SK-N-SH (cell line): ENCODE results near the gene PKM. TPM values are rescaled to one million over a fixed set of nuclear protein-coding genes. Genes with fewer than 3 reads are reported as not detected.
A peak's percentile ranks its signal among the peaks of the same experiment; 100 is the strongest.

Source experiments
- CTCF ChIA-PET: fragments of 300-600, 350-600 bp; formaldehyde crosslinking; extraction: SDS; loops from one replicate; lab custom pipeline; 2021; lab: Yijun Ruan, JAX
- POLR2A ChIA-PET: fragments of 350-600 bp; sonication (Branson Sonifier 250); formaldehyde crosslinking; extraction: SDS; loops from one replicate; lab custom pipeline; 2020; ENCODE audit warnings: antibody characterized with exemption, inconsistent platforms; lab: Yijun Ruan, JAX
- DNase-seq: peaks from one replicate; pipeline ENCODE4 v3.0.0; 2012
- H2AFZ ChIP-seq: fragments of 200-600 bp; sonication (generic); 2 replicates; pipeline ENCODE4 v1.8.1; 2016; ENCODE audit warnings: antibody characterized with exemption, mild to moderate bottlenecking, low read depth
- H3F3A ChIP-seq: fragments of 200-600 bp; sonication (generic); replicated peaks from 2 replicates; pipeline ENCODE3; 2016; ENCODE audit warnings: antibody characterized with exemption, mild to moderate bottlenecking; ENCODE audit not compliant: insufficient read depth
- H3K27ac ChIP-seq, 2 experiments: fragments of 200-500 bp in 1 of 2; fragments of 200-600 bp in 1 of 2; sonication (Bioruptor generic) in 1 of 2; sonication (generic), shearing (Covaris generic) in 1 of 2; 2 replicates each; pipeline versions ENCODE4 v1.5.1 to v1.6.1; 2014 to 2016; ENCODE audit warnings: low read depth in 2 of 2, inconsistent platforms in 1 of 2, low read length in 1 of 2, mild to moderate bottlenecking in 1 of 2, mixed read lengths in 1 of 2
- H3K27me3 ChIP-seq: fragments of 200-600 bp; sonication (generic), shearing (Covaris generic); 2 replicates; pipeline ENCODE4 v1.6.1; 2016; ENCODE audit warnings: mixed run types; ENCODE audit not compliant: insufficient read depth
- H3K36me3 ChIP-seq, 2 experiments: fragments of 200-500 bp in 1 of 2; fragments of 200-600 bp in 1 of 2; sonication (Bioruptor generic) in 1 of 2; sonication (generic) in 1 of 2; replicated peaks in 1 of 2; 2 replicates each; pipeline versions ENCODE3 to v1.5.1; 2014 to 2016; ENCODE audit warnings: low read length in 1 of 2, mild to moderate bottlenecking in 1 of 2; ENCODE audit not compliant: insufficient read depth in 2 of 2, control insufficient read depth in 1 of 2
- H3K4me1 ChIP-seq, 2 experiments: fragments of 200-500 bp in 1 of 2; fragments of 200-600 bp in 1 of 2; sonication (Bioruptor generic) in 1 of 2; sonication (generic), shearing (Covaris generic) in 1 of 2; 2 replicates each; pipeline versions ENCODE4 v1.5.1 to v1.6.1; 2014 to 2016; ENCODE audit warnings: low read depth in 1 of 2, low read length in 1 of 2, mixed run types in 1 of 2; ENCODE audit not compliant: insufficient read depth in 2 of 2, control insufficient read depth in 1 of 2
- H3K4me2 ChIP-seq: fragments of 200-600 bp; sonication (generic), shearing (Covaris generic); 2 replicates; pipeline ENCODE4 v1.6.1; 2017; ENCODE audit warnings: mixed run types
- H3K4me3 ChIP-seq, 2 experiments: fragments of 200-500 bp in 1 of 2; fragments of 200-600 bp in 1 of 2; sonication (Bioruptor generic) in 1 of 2; sonication (generic), shearing (Covaris generic) in 1 of 2; 2 replicates each; pipeline versions ENCODE4 v1.5.1 to v1.8.1; 2014 to 2016; ENCODE audit warnings: low read depth in 2 of 2, inconsistent platforms in 1 of 2, low read length in 1 of 2, mild to moderate bottlenecking in 1 of 2, mixed read lengths in 1 of 2, moderate library complexity in 1 of 2
- H3K79me2 ChIP-seq: fragments of 200-600 bp; sonication (generic); 2 replicates; pipeline ENCODE4 v1.8.1; 2017; ENCODE audit warnings: mild to moderate bottlenecking; ENCODE audit not compliant: insufficient read depth
- H3K9ac ChIP-seq: fragments of 200-600 bp; sonication (generic); 2 replicates; pipeline ENCODE4 v1.6.1; 2017; ENCODE audit warnings: mixed run types
- H3K9me2 ChIP-seq: fragments of 200-600 bp; sonication (generic); 2 replicates; pipeline ENCODE4 v1.6.1; 2017; ENCODE audit warnings: mixed run types
- H3K9me3 ChIP-seq: fragments of 200-600 bp; sonication (generic); 2 replicates; pipeline ENCODE4 v1.6.1; 2017; ENCODE audit warnings: mixed run types, mild to moderate bottlenecking, moderate library complexity
- H4K20me1 ChIP-seq: fragments of 200-600 bp; sonication (generic); 2 replicates; pipeline ENCODE4 v1.6.1; 2017; ENCODE audit warnings: mild to moderate bottlenecking, mixed run types; ENCODE audit not compliant: insufficient read depth
- CTCF ChIP-seq: fragments of 200-600 bp; sonication (generic); IDR thresholded peaks from 2 replicates; pipeline ENCODE4 v1.6.1; 2017; ENCODE audit warnings: antibody characterized with exemption, mild to moderate bottlenecking, moderate library complexity
- ELF1 ChIP-seq: IDR thresholded peaks from 2 replicates; pipeline ENCODE4 v1.4.0; 2012
- EP300 ChIP-seq, 2 experiments: IDR thresholded peaks; 2 replicates each; pipeline versions ENCODE4 v1.4.0 to v1.6.1; 2012; ENCODE audit warnings: borderline replicate concordance in 1 of 2, low read depth in 1 of 2, low read length in 1 of 2
- EZH2phosphoT487 ChIP-seq: fragments of 200-600 bp; sonication (generic); IDR thresholded peaks from 2 replicates; pipeline ENCODE4 v1.6.1; 2017; ENCODE audit warnings: low read depth, mixed run types, mild to moderate bottlenecking, antibody characterized with exemption, moderate library complexity, borderline replicate concordance
- GATA2 ChIP-seq: sonication (generic); formaldehyde crosslinking; IDR thresholded peaks from 2 replicates; pipeline ENCODE4 v1.5.0; 2020; ENCODE audit warnings: mild to moderate bottlenecking, missing genetic modification reagents
- NFIC ChIP-seq: IDR thresholded peaks from 2 replicates; pipeline ENCODE4 v1.4.0; 2012; ENCODE audit warnings: borderline replicate concordance
- NRF1 ChIP-seq: IDR thresholded peaks from 2 replicates; pipeline ENCODE4 v1.6.1; 2012; ENCODE audit warnings: low read depth, mild to moderate bottlenecking, low read length
- POLR2AphosphoS5 ChIP-seq: IDR thresholded peaks from 2 replicates; pipeline ENCODE4 v1.6.1; 2012; ENCODE audit warnings: low read depth, low read length
- REST ChIP-seq: IDR thresholded peaks from 2 replicates; pipeline ENCODE4 v1.6.1; 2012; ENCODE audit warnings: mild to moderate bottlenecking, low read depth, low read length, moderate library complexity
- RFX5 ChIP-seq: IDR thresholded peaks from 2 replicates; pipeline ENCODE4 v1.6.1; 2012; ENCODE audit warnings: mild to moderate bottlenecking, improper control_type of control experiment, low read length
- SMC3 ChIP-seq: IDR thresholded peaks from 2 replicates; pipeline ENCODE4 v1.6.1; 2012; ENCODE audit warnings: low read depth, low read length, improper control_type of control experiment
- TAF1 ChIP-seq: IDR thresholded peaks from 2 replicates; pipeline ENCODE4 v1.6.1; 2012; ENCODE audit warnings: low read depth, mild to moderate bottlenecking, low read length, moderate library complexity, borderline replicate concordance
- YY1 ChIP-seq: IDR thresholded peaks from 2 replicates; pipeline ENCODE4 v1.4.0; 2012; ENCODE audit warnings: low read depth, mild to moderate bottlenecking
- ZBTB33 ChIP-seq: IDR thresholded peaks from 2 replicates; pipeline ENCODE4 v1.4.0; 2012; ENCODE audit warnings: low read depth, borderline replicate concordance
- WGBS: methylation state at CpG from one replicate; pipeline ENCODE4 v1.1.6; 2017; ENCODE audit warnings: low lambda C conversion rate; 5-methylcytosine and 5-hydroxymethylcytosine counted together
- polyA plus RNA-seq, 3 experiments: library from polyadenylated mRNA; depleted of rRNA; stranded (reverse); fragments of >200 nt; gene quantifications; 2 replicates each; pipeline ENCODE4 v1.2.3, GENCODE V29; 2012

Gene PKM
- polyA plus RNA-seq, 1 of the 3 experiments (the other 2 are of a cell fraction): 1,453 TPM

GRCh38 chr15:72271221-72271620 is 40.2 kb upstream of the PKM start:
- Histone ChIP-seq H3K79me2 (peaks cover 39% of the 10 kb centered on the region), H3K4me1 (peaks cover 9 to 12% of the 10 kb centered on the region in 2 experiments; a peak in 3 of 4 replicates), H3F3A (no peaks in the 10 kb centered on the region), H3K9me3 (no peaks in the 10 kb centered on the region), H3K4me2 (peak overlapping the region; percentile 87), H3K9ac (peak overlapping the region; percentile 90; the same call in 1 of the 2 replicates), H3K9me2 (no peaks in the 10 kb centered on the region), H3K4me3 (peak overlapping the region; percentile 87 to 91; a peak in 2 of 4 replicates), H3K27ac (no peak overlapping the region), H3K27me3 (no peaks in the 10 kb centered on the region), H3K36me3 (peaks cover 25 to 27% of the 10 kb centered on the region in 2 experiments), H4K20me1 (no peaks in the 10 kb centered on the region), H2AFZ (no peak overlapping the region)
- ChIA-PET POLR2A (no interaction called here), CTCF (interaction anchor here (1.9 to 2.0 kb wide), 2 partner anchors 17 to 41 kb away, joined by 5 to 6 read pairs; no protein-coding TSS in a partner anchor)
- no peak for DNase-seq
- TF ChIP-seq YY1 (no peak), EP300 (IDR thresholded peaks at IDR 0.05; ENCODE audit: borderline replicate concordance in 1 of 2, low read depth in 1 of 2, low read length in 1 of 2) (no peak)
- 61% methylated on average over 4 of the region's 4 CpGs for WGBS

GRCh38 chr15:72269739-72270138 is 38.7 kb upstream of the PKM start:
- H3K9ac ChIP-seq: no peak overlapping the region
- POLR2A ChIA-PET: no interaction called here
- TF ChIP-seq RFX5 (no peak), ELF1 (no peak), POLR2AphosphoS5 (no peak)

DNA sequence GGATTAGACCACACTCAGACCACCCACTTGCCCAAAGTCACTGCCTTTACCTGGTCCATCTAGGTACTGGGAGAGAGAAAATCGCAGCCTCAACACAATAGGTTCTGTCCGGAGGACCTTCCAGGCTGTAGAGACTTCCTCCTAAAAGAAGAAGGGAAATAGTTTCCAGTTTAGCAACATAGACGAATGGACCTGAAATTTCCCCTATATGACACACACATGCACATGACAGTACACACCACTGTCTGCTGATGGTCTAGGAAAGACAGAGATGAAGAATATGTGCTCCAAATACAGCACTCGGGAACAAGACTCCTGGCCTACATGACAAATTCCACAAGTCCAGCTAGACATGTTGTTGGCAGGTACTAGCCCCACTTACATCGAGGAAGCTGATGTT is 34.0 kb upstream of the PKM start:
- Histone ChIP-seq H3K36me3 (peaks cover 76 to 81% of the 10 kb centered on the region in 2 experiments), H2AFZ (no peak overlapping the region), H3K9ac (no peak overlapping the region), H3K27me3 (no peaks in the 10 kb centered on the region), H3K4me2 (no peak overlapping the region), H3K79me2 (peaks cover 17% of the 10 kb centered on the region), H3K4me3 (no peak overlapping the region), H4K20me1 (no peaks in the 10 kb centered on the region), H3K27ac (no peak overlapping the region), H3K4me1 (0 out of 4 replicates have a peak, but pooled peaks cover 0 to 3% of the 10 kb centered on the region in 2 experiments), H3K9me3 (no peaks in the 10 kb centered on the region), H3F3A (no peaks in the 10 kb centered on the region), H3K9me2 (no peaks in the 10 kb centered on the region)
- WGBS: 80% methylated on average over 5 of the region's 5 CpGs
- CTCF ChIA-PET: interaction anchor here (1.3 to 1.6 kb wide), 2 partner anchors 33 to 38 kb away, joined by 3 to 6 read pairs; no protein-coding TSS in a partner anchor
- no peak for DNase-seq
- POLR2A ChIA-PET: no interaction called here
- TF ChIP-seq NFIC (no peak), EZH2phosphoT487 (no peak), TAF1 (no peak), GATA2 (CRISPR knock-in tag) (no peak), POLR2AphosphoS5 (no peak), CTCF (no peak), ZBTB33 (no peak), REST (no peak), SMC3 (no peak), NRF1 (no peak)

More at GRCh38 chr15:72269739-72270138, 38.7 kb upstream of the PKM start:
- H3K36me3 ChIP-seq: peaks cover 39 to 42% of the 10 kb centered on the region in 2 experiments
- H3K4me3 ChIP-seq: no peak overlapping the region
- no peak overlapping the region for H3K27ac ChIP-seq
- no peaks in the 10 kb centered on the region for H3F3A ChIP-seq
- WGBS: 96% methylated on average over 4 of the region's 4 CpGs
- H3K9me3 ChIP-seq: no peaks in the 10 kb centered on the region
- no peak for DNase-seq
- H3K27me3 ChIP-seq: no peaks in the 10 kb centered on the region
- CTCF ChIA-PET: interaction anchor here (1.9 kb wide), 1 partner anchor 43 kb away, joined by 6 read pairs; no protein-coding TSS in a partner anchor
- no peaks in the 10 kb centered on the region for H4K20me1 ChIP-seq
- H3K79me2 ChIP-seq: peaks cover 39% of the 10 kb centered on the region
- H3K9me2 ChIP-seq: no peaks in the 10 kb centered on the region
- H3K4me2 ChIP-seq: no peak overlapping the region
- peaks cover 9 to 12% of the 10 kb centered on the region in 2 experiments; a peak in 3 of 4 replicates for H3K4me1 ChIP-seq
- no peak overlapping the region for H2AFZ ChIP-seq
